Nephron (organoid): Measurements from ENCODE around the gene XBP1.

Experiments used
- H3K27ac Mint-ChIP-seq, 3 experiments: 2 replicates each; pipeline ENCODE4 v1.8.0; 2020; ENCODE audit warnings: mixed read lengths in 3 of 3, mild to moderate bottlenecking in 2 of 3, moderate library complexity in 1 of 3
- H3K27me3 Mint-ChIP-seq: 2 replicates; pipeline ENCODE4 v1.8.0; 2021; ENCODE audit warnings: low read depth, mild to moderate bottlenecking, moderate library complexity, mixed read lengths
- H3K36me3 Mint-ChIP-seq: 2 replicates; pipeline ENCODE4 v1.8.0; 2020; ENCODE audit warnings: low read depth, mixed read lengths
- H3K4me1 Mint-ChIP-seq: 2 replicates; pipeline ENCODE4 v1.8.0; 2020; ENCODE audit warnings: mixed read lengths
- H3K4me3 Mint-ChIP-seq, 3 experiments: 2 replicates each; pipeline ENCODE4 v1.8.0; 2020; ENCODE audit warnings: mild to moderate bottlenecking in 3 of 3, mixed read lengths in 3 of 3, moderate library complexity in 2 of 3
- H3K9me3 Mint-ChIP-seq: 2 replicates; pipeline ENCODE4 v1.8.0; 2020; ENCODE audit warnings: mixed read lengths
- CTCF ChIP-seq, 3 experiments: fragments of 200-600 bp; sonication (generic); IDR thresholded peaks; one replicate each; pipeline ENCODE4 v1.5.0; 2021; ENCODE audit warnings: antibody characterized with exemption in 3 of 3; ENCODE audit not compliant: unreplicated experiment in 3 of 3

Gene XBP1

GRCh38 chr22:28788601-28789000 lies 11.8 kb downstream of the XBP1 start:
- peak overlapping the region in 1 of 3 experiments; percentile 50 for H3K27ac Mint-ChIP-seq
- no peak for TF ChIP-seq CTCF (IDR thresholded peaks at IDR 0.05; ENCODE audit: unreplicated experiment in 3 of 3)

GRCh38 chr22:28783786-28784671 lies 16.3 kb downstream of the XBP1 start:
- H3K4me3 Mint-ChIP-seq = peak overlapping the region in 1 of 3 experiments; percentile 48
- peaks cover 66% of the 10 kb centered on the region for H3K36me3 Mint-ChIP-seq
- no peaks in the 10 kb centered on the region for H3K4me1 Mint-ChIP-seq
- H3K27ac Mint-ChIP-seq = peak overlapping the region; percentile 78 to 97 (median 95)
- H3K27me3 Mint-ChIP-seq = no peaks in the 10 kb centered on the region
- TF ChIP-seq CTCF (IDR thresholded peaks at IDR 0.05; ENCODE audit: unreplicated experiment in 3 of 3) = no peak
- no peaks in the 10 kb centered on the region for H3K9me3 Mint-ChIP-seq

More at GRCh38 chr22:28788601-28789000, 11.8 kb downstream of the XBP1 start:
- H3K4me3 Mint-ChIP-seq = no peak overlapping the region
- peaks cover 61% of the 10 kb centered on the region for H3K36me3 Mint-ChIP-seq
- no peaks in the 10 kb centered on the region for H3K9me3 Mint-ChIP-seq
- H3K4me1 Mint-ChIP-seq = peaks cover 6% of the 10 kb centered on the region
- H3K27me3 Mint-ChIP-seq = no peaks in the 10 kb centered on the region

GRCh38 chr22:28780296-28780695 lies 20.1 kb downstream of the XBP1 start:
- Mint-ChIP-seq H3K9me3 (no peaks in the 10 kb centered on the region), H3K27me3 (no peaks in the 10 kb centered on the region), H3K36me3 (peaks cover 51% of the 10 kb centered on the region), H3K27ac (peak overlapping the region in 1 of 3 experiments; percentile 3), H3K4me1 (peaks cover 2% of the 10 kb centered on the region), H3K4me3 (no peak overlapping the region)
- TF ChIP-seq CTCF (IDR thresholded peaks at IDR 0.05; ENCODE audit: unreplicated experiment in 3 of 3) = no peak

- H3K9me3 Mint-ChIP-seq = no peaks in the 10 kb centered on the region
- TF ChIP-seq CTCF (IDR thresholded peaks at IDR 0.05; ENCODE audit: unreplicated experiment in 3 of 3) = no peak
- peak overlapping the region in 1 of 3 experiments; percentile 35 for H3K27ac Mint-ChIP-seq
- peaks cover 50% of the 10 kb centered on the region for H3K36me3 Mint-ChIP-seq
- H3K4me1 Mint-ChIP-seq = peaks cover 4% of the 10 kb centered on the region
- no peaks in the 10 kb centered on the region for H3K27me3 Mint-ChIP-seq
- H3K4me3 Mint-ChIP-seq = no peak overlapping the region
Observed at GRCh38 chr22:28779833-28780232, 20.5 kb downstream of the XBP1 start.

GRCh38 chr22:28774378-28774777 lies 26.0 kb downstream of the XBP1 start:
- H3K27ac Mint-ChIP-seq = peak overlapping the region; percentile 55 to 71 (median 70)

More at GRCh38 chr22:28774378-28774777, 26.0 kb downstream of the XBP1 start:
- no peak for TF ChIP-seq CTCF (IDR thresholded peaks at IDR 0.05; ENCODE audit: unreplicated experiment in 3 of 3)
- Mint-ChIP-seq H3K4me3 (peak overlapping the region; percentile 78 to 85 (median 81)), H3K9me3 (no peaks in the 10 kb centered on the region), H3K27me3 (no peaks in the 10 kb centered on the region), H3K36me3 (peaks cover 32% of the 10 kb centered on the region), H3K4me1 (peaks cover 20% of the 10 kb centered on the region)
